Measurements from ENCODE around the gene FOXO3.

DNA sequence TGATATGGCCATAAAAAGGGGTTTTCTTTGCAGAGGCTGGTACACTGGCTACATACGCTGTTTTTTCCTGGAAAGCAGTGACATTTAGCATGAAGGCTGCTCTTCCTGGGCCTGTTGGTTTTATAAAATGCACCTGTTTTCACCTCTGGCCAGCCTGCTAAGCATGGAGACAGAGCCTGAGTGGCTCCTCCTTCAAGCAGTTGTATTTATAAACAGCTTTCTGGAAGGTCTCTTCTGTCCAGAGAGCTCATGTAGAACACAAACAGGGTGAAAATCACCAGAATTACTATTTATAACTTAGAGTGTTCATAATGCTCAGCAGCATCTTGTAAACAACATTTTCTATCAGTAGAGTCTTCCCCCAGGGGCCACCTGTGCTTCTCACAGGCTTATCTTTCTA, 109.0 kb downstream of the FOXO3 start:
- TF ChIP-seq, protein P1, sequence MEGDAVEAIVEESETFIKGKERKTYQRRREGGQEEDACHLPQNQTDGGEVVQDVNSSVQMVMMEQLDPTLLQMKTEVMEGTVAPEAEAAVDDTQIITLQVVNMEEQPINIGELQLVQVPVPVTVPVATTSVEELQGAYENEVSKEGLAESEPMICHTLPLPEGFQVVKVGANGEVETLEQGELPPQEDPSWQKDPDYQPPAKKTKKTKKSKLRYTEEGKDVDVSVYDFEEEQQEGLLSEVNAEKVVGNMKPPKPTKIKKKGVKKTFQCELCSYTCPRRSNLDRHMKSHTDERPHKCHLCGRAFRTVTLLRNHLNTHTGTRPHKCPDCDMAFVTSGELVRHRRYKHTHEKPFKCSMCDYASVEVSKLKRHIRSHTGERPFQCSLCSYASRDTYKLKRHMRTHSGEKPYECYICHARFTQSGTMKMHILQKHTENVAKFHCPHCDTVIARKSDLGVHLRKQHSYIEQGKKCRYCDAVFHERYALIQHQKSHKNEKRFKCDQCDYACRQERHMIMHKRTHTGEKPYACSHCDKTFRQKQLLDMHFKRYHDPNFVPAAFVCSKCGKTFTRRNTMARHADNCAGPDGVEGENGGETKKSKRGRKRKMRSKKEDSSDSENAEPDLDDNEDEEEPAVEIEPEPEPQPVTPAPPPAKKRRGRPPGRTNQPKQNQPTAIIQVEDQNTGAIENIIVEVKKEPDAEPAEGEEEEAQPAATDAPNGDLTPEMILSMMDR (IDR thresholded peaks at IDR 0.05; ENCODE audit: low read depth, low read length) = no peak
- TF ChIP-seq POLR2A (IDR thresholded peaks at IDR 0.05; ENCODE audit: extremely low read depth, insufficient read length) = no peak

Measured in NB4 (cell line).